ENCODE results near the gene U2AF1L4. TPM values are rescaled to one million over a fixed set of nuclear protein-coding genes. Genes with fewer than 3 reads are reported as not detected.
A peak's percentile ranks its signal among the peaks of the same experiment; 100 is the strongest.

The U2AF1L4 gene
- total RNA-seq, 1 experiment from 2014 or later: 17.6 TPM

GRCh38 chr19:35786299-35787160 is 41.3 kb upstream of the U2AF1L4 start:
- DNase-seq (ENCODE audit: low read depth in 1 of 2, low spot score in 2 of 2): peak in 1 of 2 experiments; percentile 37
- H3K4me3 ChIP-seq: no peak overlapping the region
- H3K27ac ChIP-seq: no peak overlapping the region
- no peaks in the 10 kb centered on the region for H3K27me3 ChIP-seq (replicated peaks)
- no peaks in the 10 kb centered on the region for H3K9me3 ChIP-seq (replicated peaks)
- no peaks in the 10 kb centered on the region for H3K4me1 ChIP-seq (replicated peaks)
- peaks cover 33% of the 10 kb centered on the region for H3K36me3 ChIP-seq

DNA sequence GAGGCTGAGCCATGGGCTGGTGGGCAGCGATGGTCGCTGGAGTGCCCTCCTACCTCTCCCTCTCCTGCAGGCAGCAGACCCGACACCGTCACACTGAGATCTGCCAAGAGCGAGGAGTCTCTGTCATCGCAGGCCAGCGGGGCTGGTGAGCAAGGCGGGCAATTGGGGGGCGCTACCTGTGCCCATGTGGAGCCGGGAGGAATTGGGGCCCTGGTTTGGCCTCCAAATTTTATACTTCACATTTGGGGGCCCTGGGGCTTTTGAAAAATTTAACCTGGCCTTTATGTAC is 40.1 kb upstream of the U2AF1L4 start:
- no peak overlapping the region for H3K4me3 ChIP-seq
- DNase-seq (ENCODE audit: low read depth in 1 of 2, low spot score in 2 of 2): peak in 1 of 2 experiments; percentile 41
- H3K9me3 ChIP-seq (replicated peaks): no peaks in the 10 kb centered on the region
- no peaks in the 10 kb centered on the region for H3K27me3 ChIP-seq (replicated peaks)
- H3K4me1 ChIP-seq (replicated peaks): no peaks in the 10 kb centered on the region
- H3K36me3 ChIP-seq: peaks cover 39% of the 10 kb centered on the region
- H3K27ac ChIP-seq: no peak overlapping the region

GRCh38 chr19:35784503-35785338 is 39.5 kb upstream of the U2AF1L4 start:
- Histone ChIP-seq H3K27ac (no peak overlapping the region), H3K4me1 (replicated peaks) (no peaks in the 10 kb centered on the region), H3K4me3 (no peak overlapping the region), H3K36me3 (peaks cover 45% of the 10 kb centered on the region), H3K27me3 (replicated peaks) (no peaks in the 10 kb centered on the region), H3K9me3 (replicated peaks) (no peaks in the 10 kb centered on the region)
- no peak for DNase-seq (ENCODE audit: low read depth in 1 of 2, low spot score in 2 of 2)

DNA sequence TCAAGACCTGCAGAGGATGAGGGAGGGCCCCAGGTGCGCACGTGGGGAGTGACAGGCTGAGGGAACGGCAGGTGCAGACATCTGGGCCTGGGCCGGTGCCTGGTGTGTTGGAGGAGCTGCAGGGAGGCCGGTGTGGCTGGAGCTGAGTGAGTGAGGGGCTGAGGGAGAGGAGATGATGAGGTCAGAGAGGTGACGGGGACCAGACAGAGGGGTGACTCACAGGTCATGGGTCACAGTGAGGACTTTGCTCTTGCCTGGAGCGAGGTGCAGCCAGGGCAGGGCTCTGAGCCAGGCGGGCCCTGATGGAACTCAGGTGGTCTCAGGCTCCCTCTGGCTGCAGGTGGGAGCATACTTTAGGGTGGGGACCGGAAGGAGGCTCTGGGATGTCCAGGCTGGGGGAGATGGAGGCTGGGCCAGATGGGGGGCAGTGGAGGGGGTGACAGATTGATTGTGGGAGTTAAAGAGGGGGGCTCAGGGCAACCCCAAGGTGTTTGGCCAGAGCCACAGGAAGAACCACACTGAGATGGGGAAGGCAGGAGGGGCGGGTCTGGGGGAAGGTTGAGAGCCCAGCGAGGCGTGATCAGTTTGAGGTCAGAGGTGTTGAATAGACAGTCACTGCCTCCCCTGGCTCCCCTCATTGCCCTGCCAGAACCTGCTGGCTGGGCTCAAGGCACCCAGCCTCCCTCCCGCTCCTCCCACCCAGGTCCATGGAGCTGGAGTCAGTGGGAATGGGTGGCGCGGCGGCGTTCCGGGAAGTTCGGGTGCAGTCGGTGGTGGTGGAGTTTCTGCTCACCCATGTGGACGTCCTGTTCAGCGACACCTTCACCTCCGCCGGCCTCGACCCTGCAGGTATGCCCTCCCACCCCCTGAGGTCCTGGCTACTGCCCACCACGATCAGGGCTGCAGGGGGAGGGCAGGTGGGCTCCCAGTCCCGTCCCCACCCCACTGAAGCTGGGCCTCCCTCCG is 38.5 kb upstream of the U2AF1L4 start:
- Histone ChIP-seq H3K4me1 (replicated peaks) (no peaks in the 10 kb centered on the region), H3K27me3 (replicated peaks) (no peaks in the 10 kb centered on the region), H3K36me3 (peaks cover 53% of the 10 kb centered on the region), H3K27ac (no peak overlapping the region), H3K9me3 (replicated peaks) (no peaks in the 10 kb centered on the region), H3K4me3 (no peak overlapping the region)
- peak in 1 of 2 experiments; percentile 45 for DNase-seq (ENCODE audit: low read depth in 1 of 2, low spot score in 2 of 2)

DNA sequence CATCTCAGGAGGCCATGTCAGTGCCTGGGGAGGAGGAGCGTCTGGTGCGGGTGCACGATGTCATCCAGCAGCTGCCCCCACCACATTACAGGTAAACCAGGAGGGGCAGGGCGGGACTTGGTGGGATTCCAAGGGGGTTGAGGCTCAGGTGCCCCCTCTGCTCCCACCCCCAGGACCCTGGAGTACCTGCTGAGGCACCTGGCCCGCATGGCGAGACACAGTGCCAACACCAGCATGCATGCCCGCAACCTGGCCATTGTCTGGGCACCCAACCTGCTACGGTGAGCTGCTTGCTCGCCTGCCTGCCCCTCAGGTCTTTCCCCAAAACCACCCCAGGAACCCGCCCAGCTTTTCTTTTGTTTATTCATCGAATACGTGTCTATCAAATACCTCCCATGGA is 37.4 kb upstream of the U2AF1L4 start:
- Histone ChIP-seq H3K27ac (no peak overlapping the region), H3K27me3 (replicated peaks) (no peaks in the 10 kb centered on the region), H3K36me3 (peaks cover 65% of the 10 kb centered on the region), H3K4me1 (replicated peaks) (no peaks in the 10 kb centered on the region), H3K4me3 (no peak overlapping the region), H3K9me3 (replicated peaks) (no peaks in the 10 kb centered on the region)
- peak in 1 of 2 experiments; percentile 40 for DNase-seq (ENCODE audit: low read depth in 1 of 2, low spot score in 2 of 2)

DNA sequence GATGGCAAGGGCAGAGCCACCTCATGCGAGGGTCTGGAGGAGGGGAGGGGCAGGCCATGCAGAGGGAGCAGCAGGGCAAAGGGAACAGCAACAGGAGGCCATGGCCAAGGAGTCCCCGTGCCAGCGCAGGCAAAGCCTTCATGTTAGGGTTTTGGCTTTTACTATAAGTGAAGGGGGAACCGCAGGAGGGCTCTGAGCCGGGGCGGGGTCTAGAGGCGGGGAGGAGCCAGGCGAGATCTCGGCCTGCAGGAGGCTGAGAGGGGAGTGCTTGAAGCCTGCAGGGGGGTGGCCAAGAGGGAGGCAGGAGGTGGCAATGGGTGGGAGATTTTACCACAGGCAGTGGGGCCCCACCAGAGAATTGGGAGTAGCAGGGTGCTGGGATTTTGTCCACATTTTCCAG is 36.4 kb upstream of the U2AF1L4 start:
- H3K36me3 ChIP-seq: peaks cover 69% of the 10 kb centered on the region
- no peaks in the 10 kb centered on the region for H3K9me3 ChIP-seq (replicated peaks)
- H3K4me1 ChIP-seq (replicated peaks): peaks cover 7% of the 10 kb centered on the region
- H3K4me3 ChIP-seq: no peak overlapping the region
- no peaks in the 10 kb centered on the region for H3K27me3 ChIP-seq (replicated peaks)
- no peak for DNase-seq (ENCODE audit: low read depth in 1 of 2, low spot score in 2 of 2)
- H3K27ac ChIP-seq: no peak overlapping the region

DNA sequence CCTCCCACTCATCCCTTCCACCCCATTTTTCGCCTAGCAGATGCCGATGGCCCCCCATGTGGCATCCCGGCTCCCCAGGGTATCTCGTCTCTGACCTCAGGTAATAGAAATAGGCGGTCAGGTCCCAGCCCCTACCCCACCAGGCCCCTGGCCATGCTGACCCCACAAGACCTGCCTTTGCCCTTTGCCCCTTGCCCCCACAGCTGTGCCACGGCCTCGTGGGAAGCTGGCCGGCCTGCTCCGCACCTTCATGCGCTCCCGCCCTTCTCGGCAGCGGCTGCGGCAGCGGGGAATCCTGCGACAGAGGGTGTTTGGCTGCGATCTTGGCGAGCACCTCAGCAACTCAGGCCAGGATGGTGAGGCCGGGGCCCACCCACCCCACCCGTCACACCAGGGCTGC is 35.5 kb upstream of the U2AF1L4 start:
- peaks cover 13% of the 10 kb centered on the region for H3K4me1 ChIP-seq (replicated peaks)
- no peak overlapping the region for H3K4me3 ChIP-seq
- peaks cover 69% of the 10 kb centered on the region for H3K36me3 ChIP-seq
- no peaks in the 10 kb centered on the region for H3K9me3 ChIP-seq (replicated peaks)
- no peak for DNase-seq (ENCODE audit: low read depth in 1 of 2, low spot score in 2 of 2)
- H3K27me3 ChIP-seq (replicated peaks): no peaks in the 10 kb centered on the region
- no peak overlapping the region for H3K27ac ChIP-seq

DNA sequence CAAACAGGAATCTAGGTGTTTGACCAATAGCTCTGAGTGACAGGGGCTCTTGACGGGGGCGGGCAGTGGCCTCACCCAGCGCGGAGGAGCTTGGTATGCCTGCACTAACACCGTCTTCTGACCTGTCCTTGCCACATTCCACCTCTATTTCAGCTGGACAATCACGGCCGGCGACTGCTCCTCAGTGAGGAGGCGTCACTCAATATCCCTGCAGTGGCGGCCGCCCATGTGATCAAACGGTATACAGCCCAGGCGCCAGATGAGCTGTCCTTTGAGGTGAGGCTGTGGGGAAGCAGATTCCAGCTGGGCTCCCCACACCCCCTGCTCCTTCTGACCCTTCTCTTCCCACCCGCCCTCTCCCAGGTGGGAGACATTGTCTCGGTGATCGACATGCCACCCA is 34.8 kb upstream of the U2AF1L4 start:
- Histone ChIP-seq H3K9me3 (replicated peaks) (no peaks in the 10 kb centered on the region), H3K4me3 (no peak overlapping the region), H3K27ac (no peak overlapping the region), H3K4me1 (replicated peaks) (peaks cover 13% of the 10 kb centered on the region), H3K27me3 (replicated peaks) (no peaks in the 10 kb centered on the region), H3K36me3 (peaks cover 65% of the 10 kb centered on the region)
- DNase-seq (ENCODE audit: low read depth in 1 of 2, low spot score in 2 of 2): peak in 1 of 2 experiments; percentile 41

DNA sequence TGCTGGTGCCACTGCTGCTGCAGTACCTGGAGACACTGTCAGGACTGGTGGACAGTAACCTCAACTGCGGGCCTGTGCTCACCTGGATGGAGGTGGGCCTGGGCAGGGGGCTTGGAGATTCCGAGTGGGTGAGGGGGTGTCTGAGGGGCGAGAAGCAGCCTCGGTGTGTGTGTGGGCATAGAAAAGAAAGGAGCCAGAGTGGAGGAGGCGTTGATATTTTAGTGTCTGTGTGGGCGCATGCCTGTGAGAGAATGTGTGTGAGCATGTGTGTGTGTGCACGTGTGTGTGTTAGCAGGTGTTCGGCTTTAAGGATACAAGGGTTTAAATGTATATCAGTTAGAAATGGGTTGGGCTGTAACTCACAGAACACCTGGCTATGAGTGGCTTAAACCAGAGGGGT is 33.8 kb upstream of the U2AF1L4 start:
- Histone ChIP-seq H3K27ac (no peak overlapping the region), H3K36me3 (peaks cover 61% of the 10 kb centered on the region), H3K9me3 (replicated peaks) (no peaks in the 10 kb centered on the region), H3K27me3 (replicated peaks) (no peaks in the 10 kb centered on the region), H3K4me3 (no peak overlapping the region), H3K4me1 (replicated peaks) (peaks cover 13% of the 10 kb centered on the region)
- no peak for DNase-seq (ENCODE audit: low read depth in 1 of 2, low spot score in 2 of 2)

DNA sequence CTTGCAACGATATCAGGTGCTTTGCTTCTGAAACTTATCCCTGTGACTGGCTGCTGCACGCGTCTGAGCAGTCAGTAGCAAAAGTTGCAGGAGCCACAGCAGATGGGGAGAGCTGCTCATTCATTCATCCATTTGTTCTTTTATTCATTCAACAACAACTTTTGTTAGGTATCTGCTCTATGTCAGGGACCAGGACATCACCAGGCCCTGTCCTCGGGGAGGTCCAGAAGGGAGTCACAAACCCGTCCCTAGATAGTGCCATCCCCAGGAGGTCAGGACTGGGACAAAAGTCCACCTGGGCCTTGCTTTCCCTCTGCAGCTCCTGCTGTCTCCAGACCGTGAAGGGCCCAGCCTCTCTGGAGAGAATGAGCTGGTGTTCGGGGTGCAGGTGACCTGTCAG is 32.7 kb upstream of the U2AF1L4 start:
- Histone ChIP-seq H3K9me3 (replicated peaks) (no peaks in the 10 kb centered on the region), H3K4me3 (no peak overlapping the region), H3K27ac (no peak overlapping the region), H3K36me3 (peaks cover 54% of the 10 kb centered on the region), H3K4me1 (replicated peaks) (peaks cover 13% of the 10 kb centered on the region), H3K27me3 (replicated peaks) (no peaks in the 10 kb centered on the region)
- DNase-seq (ENCODE audit: low read depth in 1 of 2, low spot score in 2 of 2): no peak

- Histone ChIP-seq H3K9me3 (replicated peaks) (no peaks in the 10 kb centered on the region), H3K36me3 (peaks cover 47% of the 10 kb centered on the region), H3K4me1 (replicated peaks) (peaks cover 13% of the 10 kb centered on the region), H3K4me3 (no peak overlapping the region), H3K27me3 (replicated peaks) (no peaks in the 10 kb centered on the region), H3K27ac (no peak overlapping the region)
- no peak for DNase-seq (ENCODE audit: low read depth in 1 of 2, low spot score in 2 of 2)
These were observed 32.0 kb upstream of the U2AF1L4 start for GRCh38 chr19:35777086-35777841.

- no peak for DNase-seq (ENCODE audit: low read depth in 1 of 2, low spot score in 2 of 2)
- Histone ChIP-seq H3K4me1 (replicated peaks) (peaks cover 13% of the 10 kb centered on the region), H3K9me3 (replicated peaks) (no peaks in the 10 kb centered on the region), H3K4me3 (peak overlapping the region; percentile 65), H3K36me3 (peaks cover 38% of the 10 kb centered on the region), H3K27me3 (replicated peaks) (no peaks in the 10 kb centered on the region), H3K27ac (no peak overlapping the region)
These were observed 31.0 kb upstream of the U2AF1L4 start for GRCh38 chr19:35776102-35776788.
